ENCODE measurements around the gene BZW2. TPM values are rescaled to one million over a fixed set of nuclear protein-coding genes. Genes with fewer than 3 reads are reported as not detected.

The BZW2 gene
- total RNA-seq, 6 donors from 2014 or later = 27.9 to 63.7 (median 31.9) TPM

GRCh38 chr7:16708511-16708910, 62.5 kb downstream of the BZW2 start:
- Histone ChIP-seq H3K4me3 (no peak overlapping the region), H3K36me3 (peaks cover 0 to 30% (median 6%) of the 10 kb centered on the region in 4 donors), H3K9me3 (no peaks in the 10 kb centered on the region), H3K27me3 (no peaks in the 10 kb centered on the region), H3K27ac (no peak overlapping the region), H3K4me1 (no peaks in the 10 kb centered on the region)
- TF ChIP-seq EP300 (IDR thresholded peaks at IDR 0.05) (no peak), CTCF (IDR thresholded peaks at IDR 0.05) (no peak), POLR2AphosphoS5 (IDR thresholded peaks at IDR 0.05) (no peak), POLR2A (IDR thresholded peaks at IDR 0.05) (no peak)
- DNase-seq (no peak), ATAC-seq (ENCODE audit: low FRiP score in 2 of 2) (no peak)
- 93 to 96% methylated on average over 4 of the region's 4 CpGs for WGBS, 2 donors

- Histone ChIP-seq H3K9me3 (no peaks in the 10 kb centered on the region), H3K27ac (no peak overlapping the region), H3K4me3 (no peak overlapping the region), H3K36me3 (peaks cover 0 to 27% (median 6%) of the 10 kb centered on the region in 4 donors), H3K4me1 (no peaks in the 10 kb centered on the region), H3K27me3 (no peaks in the 10 kb centered on the region)
- DNase-seq (no peak), ATAC-seq (ENCODE audit: low FRiP score in 2 of 2) (peak; percentile 22 to 87)
- TF ChIP-seq POLR2AphosphoS5 (IDR thresholded peaks at IDR 0.05) (no peak), CTCF (IDR thresholded peaks at IDR 0.05) (no peak), POLR2A (IDR thresholded peaks at IDR 0.05) (no peak), EP300 (IDR thresholded peaks at IDR 0.05) (no peak)
- 85 to 100% methylated on average over 3 of the region's 3 CpGs for whole genome bisulfite sequencing, 2 donors
These were observed 63.0 kb downstream of the BZW2 start for GRCh38 chr7:16708980-16709379.

DNA sequence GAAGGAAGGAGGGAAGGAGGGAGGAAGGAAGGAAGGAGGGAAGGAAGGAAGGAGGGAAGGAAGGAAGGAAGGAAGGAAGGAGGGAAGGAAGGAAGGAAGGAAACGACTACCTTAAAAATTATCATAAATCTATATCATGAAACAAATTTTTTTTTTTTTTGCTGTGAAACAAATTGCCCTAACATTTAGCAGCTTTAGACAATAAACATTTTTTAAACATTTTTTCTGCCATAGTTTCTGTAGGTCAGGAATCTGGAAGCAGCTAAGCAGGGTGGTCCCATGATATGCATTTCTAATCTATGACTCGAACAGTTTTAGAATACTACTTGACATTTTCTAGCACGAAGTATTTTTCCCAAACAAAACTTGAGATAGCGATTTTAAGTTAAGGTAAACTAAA, 64.7 kb downstream of the BZW2 start:
- Histone ChIP-seq H3K36me3 (peaks cover 0 to 11% (median 3%) of the 10 kb centered on the region in 4 donors), H3K4me1 (no peaks in the 10 kb centered on the region), H3K4me3 (no peak overlapping the region), H3K9me3 (no peaks in the 10 kb centered on the region), H3K27ac (no peak overlapping the region), H3K27me3 (no peaks in the 10 kb centered on the region)
- no peak for TF ChIP-seq POLR2AphosphoS5 (IDR thresholded peaks at IDR 0.05)
- TF ChIP-seq POLR2A (IDR thresholded peaks at IDR 0.05) = no peak
- no peak for TF ChIP-seq CTCF (IDR thresholded peaks at IDR 0.05)
- TF ChIP-seq EP300 (IDR thresholded peaks at IDR 0.05) = no peak
- DNase-seq (no peak), ATAC-seq (ENCODE audit: low FRiP score in 2 of 2) (no peak)
- 67 to 85% methylated on average over 4 of the region's 4 CpGs for WGBS, 2 donors

DNA sequence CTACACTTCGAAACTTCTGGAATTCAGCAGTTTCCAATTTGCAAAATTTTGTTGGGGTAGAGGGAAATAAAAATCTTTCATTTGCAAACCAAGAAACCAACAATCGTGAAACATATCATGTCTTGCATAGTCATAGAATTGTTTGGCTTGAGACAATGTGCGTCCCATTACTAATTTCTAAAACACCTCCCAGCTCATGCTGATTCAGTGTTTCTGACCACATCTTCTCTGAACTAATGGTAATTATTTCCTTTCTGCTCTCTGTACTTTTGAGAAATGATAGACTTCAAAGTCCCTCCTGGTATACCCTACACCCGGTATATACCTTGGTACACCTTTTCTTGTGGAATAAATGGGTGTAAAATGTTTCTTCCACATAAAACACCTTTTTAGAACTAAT, 65.7 kb downstream of the BZW2 start:
- Histone ChIP-seq H3K4me1 (no peaks in the 10 kb centered on the region), H3K9me3 (no peaks in the 10 kb centered on the region), H3K4me3 (no peak overlapping the region), H3K27me3 (no peaks in the 10 kb centered on the region), H3K27ac (no peak overlapping the region), H3K36me3 (peaks cover 0 to under 1% (median 0%) of the 10 kb centered on the region in 4 donors)
- 89 to 95% methylated on average over 4 of the region's 4 CpGs for WGBS, 2 donors
- ATAC-seq (ENCODE audit: low FRiP score in 2 of 2) (no peak), DNase-seq (no peak)
- TF ChIP-seq CTCF (IDR thresholded peaks at IDR 0.05) (no peak), EP300 (IDR thresholded peaks at IDR 0.05) (no peak), POLR2A (IDR thresholded peaks at IDR 0.05) (no peak), POLR2AphosphoS5 (IDR thresholded peaks at IDR 0.05) (no peak)

DNA sequence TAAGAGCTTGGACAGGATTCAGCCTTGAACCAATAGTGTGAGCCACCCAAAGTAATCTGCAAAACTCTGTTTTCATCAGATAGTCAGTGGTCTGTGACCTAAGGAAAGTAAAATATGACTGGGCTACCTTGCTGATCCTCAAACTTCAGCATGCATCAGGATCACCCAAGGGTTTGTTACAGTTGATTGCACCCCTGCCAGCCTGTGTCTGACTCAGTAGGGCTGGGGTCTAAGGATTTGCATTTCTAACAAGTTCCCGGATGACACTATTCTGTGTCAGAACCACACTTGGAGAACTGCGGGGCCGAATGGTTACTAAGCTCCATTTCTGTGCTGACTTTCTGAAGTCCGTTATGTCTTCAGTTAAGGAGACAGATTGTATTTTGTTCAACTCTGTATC, 66.9 kb downstream of the BZW2 start:
- no peak for ATAC-seq (ENCODE audit: low FRiP score in 2 of 2)
- H3K36me3 ChIP-seq = no peaks in the 10 kb centered on the region
- no peaks in the 10 kb centered on the region for H3K9me3 ChIP-seq
- DNase-seq = no peak
- TF ChIP-seq POLR2AphosphoS5 (IDR thresholded peaks at IDR 0.05) (no peak), EP300 (IDR thresholded peaks at IDR 0.05) (no peak), POLR2A (IDR thresholded peaks at IDR 0.05) (no peak), CTCF (IDR thresholded peaks at IDR 0.05) (no peak)
- no peaks in the 10 kb centered on the region for H3K4me1 ChIP-seq
- WGBS, 2 donors = 95 to 97% methylated on average over 4 of the region's 4 CpGs
- no peaks in the 10 kb centered on the region for H3K27me3 ChIP-seq
- no peak overlapping the region for H3K4me3 ChIP-seq
- no peak overlapping the region for H3K27ac ChIP-seq

Data from upper lobe of left lung (tissue), 6 donors.